ENCODE measurements around the gene LNPK. TPM values are rescaled to one million over a fixed set of nuclear protein-coding genes. Genes with fewer than 3 reads are reported as not detected.

LNPK gene
- total RNA-seq, 4 donors from 2014 or later: 14.3 to 23.9 (median 15.6) TPM

DNA sequence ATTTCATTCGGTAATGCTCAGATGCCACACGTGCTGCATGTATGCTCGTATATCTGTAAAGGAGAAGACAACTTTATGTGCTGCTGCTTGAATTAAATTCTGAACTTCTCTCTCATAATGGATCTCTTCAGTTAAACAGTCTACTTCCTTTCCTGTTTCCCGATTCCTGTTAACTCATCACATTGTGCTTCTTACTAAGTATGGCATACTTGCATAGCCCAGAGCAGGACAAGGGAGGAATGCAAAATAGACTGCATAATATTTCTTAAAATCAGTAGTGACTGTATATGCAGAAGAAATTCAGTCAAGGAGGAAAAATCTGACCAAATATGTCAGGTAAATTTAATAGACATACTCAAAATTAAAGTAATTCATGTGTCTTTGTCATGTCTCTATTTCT, 23.9 kb upstream of the LNPK start:
- Histone ChIP-seq H3K9me3 (no peaks in the 10 kb centered on the region), H3K27ac (no peak overlapping the region), H3K4me3 (no peak overlapping the region), H3K4me1 (no peaks in the 10 kb centered on the region), H3K27me3 (no peaks in the 10 kb centered on the region), H3K36me3 (no peaks in the 10 kb centered on the region)
- TF ChIP-seq, protein P1, sequence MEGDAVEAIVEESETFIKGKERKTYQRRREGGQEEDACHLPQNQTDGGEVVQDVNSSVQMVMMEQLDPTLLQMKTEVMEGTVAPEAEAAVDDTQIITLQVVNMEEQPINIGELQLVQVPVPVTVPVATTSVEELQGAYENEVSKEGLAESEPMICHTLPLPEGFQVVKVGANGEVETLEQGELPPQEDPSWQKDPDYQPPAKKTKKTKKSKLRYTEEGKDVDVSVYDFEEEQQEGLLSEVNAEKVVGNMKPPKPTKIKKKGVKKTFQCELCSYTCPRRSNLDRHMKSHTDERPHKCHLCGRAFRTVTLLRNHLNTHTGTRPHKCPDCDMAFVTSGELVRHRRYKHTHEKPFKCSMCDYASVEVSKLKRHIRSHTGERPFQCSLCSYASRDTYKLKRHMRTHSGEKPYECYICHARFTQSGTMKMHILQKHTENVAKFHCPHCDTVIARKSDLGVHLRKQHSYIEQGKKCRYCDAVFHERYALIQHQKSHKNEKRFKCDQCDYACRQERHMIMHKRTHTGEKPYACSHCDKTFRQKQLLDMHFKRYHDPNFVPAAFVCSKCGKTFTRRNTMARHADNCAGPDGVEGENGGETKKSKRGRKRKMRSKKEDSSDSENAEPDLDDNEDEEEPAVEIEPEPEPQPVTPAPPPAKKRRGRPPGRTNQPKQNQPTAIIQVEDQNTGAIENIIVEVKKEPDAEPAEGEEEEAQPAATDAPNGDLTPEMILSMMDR (IDR thresholded peaks at IDR 0.05): no peak
- TF ChIP-seq POLR2A (IDR thresholded peaks at IDR 0.05): no peak
- DNase-seq: no peak

DNA sequence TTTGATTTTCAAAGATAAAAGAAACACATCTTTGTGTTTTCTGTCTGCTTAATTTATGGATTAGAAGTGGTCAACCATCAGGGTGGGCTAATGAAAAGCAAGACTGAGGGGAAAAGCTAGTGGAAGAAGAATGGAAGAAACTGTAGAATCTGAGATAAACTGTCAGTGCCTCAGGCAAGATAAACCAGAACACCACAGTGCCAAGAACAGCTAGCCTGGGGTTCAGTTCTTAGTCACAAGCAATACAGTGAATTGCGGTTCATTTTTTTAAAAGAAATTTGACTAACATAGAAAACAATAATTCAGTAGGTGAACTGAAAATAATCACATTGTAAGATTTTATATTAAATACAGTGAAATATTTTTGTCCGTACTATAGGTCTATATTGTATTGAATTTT, 22.0 kb upstream of the LNPK start:
- Histone ChIP-seq H3K27ac (no peak overlapping the region), H3K36me3 (no peaks in the 10 kb centered on the region), H3K4me3 (no peak overlapping the region), H3K27me3 (no peaks in the 10 kb centered on the region), H3K4me1 (no peaks in the 10 kb centered on the region), H3K9me3 (no peaks in the 10 kb centered on the region)
- TF ChIP-seq, protein P1 (IDR thresholded peaks at IDR 0.05): no peak
- TF ChIP-seq POLR2A (IDR thresholded peaks at IDR 0.05): no peak
- DNase-seq: no peak

- Histone ChIP-seq H3K9me3 (no peaks in the 10 kb centered on the region), H3K27me3 (no peaks in the 10 kb centered on the region), H3K4me1 (no peaks in the 10 kb centered on the region), H3K4me3 (no peak overlapping the region), H3K36me3 (no peaks in the 10 kb centered on the region), H3K27ac (no peak overlapping the region)
- DNase-seq: no peak
- no peak for TF ChIP-seq POLR2A (IDR thresholded peaks at IDR 0.05)
- TF ChIP-seq, protein P1 (IDR thresholded peaks at IDR 0.05): no peak
Measured at GRCh38 chr2:176022048-176022447, 20.0 kb upstream of the LNPK start.

DNA sequence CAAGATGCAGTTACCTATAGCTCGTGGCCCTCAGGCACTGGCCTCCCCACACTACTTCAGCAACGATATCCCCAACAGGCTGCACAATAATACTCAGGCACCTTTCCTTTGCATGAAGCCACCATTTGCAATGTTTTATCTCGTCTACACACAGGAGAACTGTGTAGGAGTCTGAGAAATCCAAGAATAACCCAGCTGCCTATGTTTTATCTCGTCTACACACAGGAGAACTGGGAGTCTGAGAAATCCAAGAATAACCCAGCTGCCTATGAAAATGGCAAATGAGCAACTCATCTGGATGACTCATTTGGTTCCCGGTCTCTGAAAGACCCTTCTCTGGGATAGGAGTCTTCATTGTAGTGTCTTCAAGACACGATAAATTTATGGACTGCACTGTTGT, 18.3 kb upstream of the LNPK start:
- DNase-seq: no peak
- Histone ChIP-seq H3K27me3 (no peaks in the 10 kb centered on the region), H3K4me1 (no peaks in the 10 kb centered on the region), H3K27ac (no peak overlapping the region), H3K9me3 (no peaks in the 10 kb centered on the region), H3K4me3 (no peak overlapping the region), H3K36me3 (no peaks in the 10 kb centered on the region)
- TF ChIP-seq, protein P1 (IDR thresholded peaks at IDR 0.05): no peak
- no peak for TF ChIP-seq POLR2A (IDR thresholded peaks at IDR 0.05)

DNA sequence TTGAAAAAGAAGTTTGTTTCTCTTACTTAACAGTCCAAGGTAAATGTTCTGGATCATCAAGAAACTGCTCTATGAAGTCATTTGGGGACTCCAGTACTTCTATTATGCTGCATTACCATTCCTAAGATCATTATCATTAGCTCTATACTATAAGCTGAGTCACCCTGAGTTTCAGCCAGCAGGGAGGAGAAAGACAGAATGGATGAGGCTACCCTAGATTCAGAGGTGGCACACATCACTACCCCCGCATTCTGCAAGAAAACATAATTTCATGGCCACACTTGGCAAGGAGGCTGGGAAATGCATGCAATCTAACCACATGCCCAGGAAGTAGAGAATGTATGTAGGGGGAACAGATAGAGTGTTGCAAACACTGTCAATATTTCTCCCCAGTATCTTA, 16.6 kb upstream of the LNPK start:
- Histone ChIP-seq H3K4me1 (no peaks in the 10 kb centered on the region), H3K27me3 (no peaks in the 10 kb centered on the region), H3K9me3 (no peaks in the 10 kb centered on the region), H3K27ac (no peak overlapping the region), H3K4me3 (no peak overlapping the region), H3K36me3 (no peaks in the 10 kb centered on the region)
- TF ChIP-seq, protein P1 (IDR thresholded peaks at IDR 0.05): no peak
- TF ChIP-seq POLR2A (IDR thresholded peaks at IDR 0.05): no peak
- no peak for DNase-seq

DNA sequence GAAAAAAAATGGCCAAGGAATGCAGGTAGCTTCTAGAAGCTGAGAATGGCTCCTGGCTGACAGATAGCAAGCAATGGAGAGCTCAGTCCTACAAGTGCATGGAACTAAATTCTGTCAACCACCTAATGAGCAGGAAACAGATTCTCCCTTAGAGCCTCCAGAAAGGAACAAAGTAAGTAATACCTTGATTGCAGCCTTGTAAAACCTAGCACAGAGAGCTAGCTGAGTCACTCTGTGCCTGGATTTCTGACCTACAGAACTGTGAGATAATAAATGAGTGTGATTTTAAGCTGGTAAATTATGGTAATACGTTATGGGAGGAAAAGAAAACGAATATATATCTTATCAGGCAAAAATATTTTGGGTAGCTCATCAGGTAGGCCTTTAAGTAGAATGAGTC, 7.4 kb upstream of the LNPK start:
- no peak for DNase-seq
- no peak overlapping the region for H3K4me3 ChIP-seq
- no peak overlapping the region for H3K27ac ChIP-seq
- TF ChIP-seq, protein P1 (IDR thresholded peaks at IDR 0.05): no peak
- no peak for TF ChIP-seq POLR2A (IDR thresholded peaks at IDR 0.05)
- no peaks in the 10 kb centered on the region for H3K27me3 ChIP-seq
- H3K36me3 ChIP-seq: no peaks in the 10 kb centered on the region
- no peaks in the 10 kb centered on the region for H3K4me1 ChIP-seq
- no peaks in the 10 kb centered on the region for H3K9me3 ChIP-seq

Measured in Peyer's patch (tissue), 4 donors.